IMR-90 (cell line): ENCODE results near the gene CTSS. TPM values are rescaled to one million over a fixed set of nuclear protein-coding genes. Genes with fewer than 3 reads are reported as not detected.

ENCODE experiments used
- ATAC-seq: fragments of 200-7000 bp; cut with Tn5 transposase; 2 replicates; pipeline ENCODE4 v1.9.1; 2020; ENCODE audit warnings: low read depth, mild to moderate bottlenecking, moderate library complexity
- BruUV-seq: library from RNA; stranded (reverse); fragments of 400-500 nt; replicated peaks from 2 replicates; lab custom pipeline; 2021; lab: Mats Ljungman, UMichigan
- CTCF ChIA-PET: fragments of 300-600 bp; formaldehyde crosslinking; extraction: SDS; loops from one replicate; lab custom pipeline; 2021; ENCODE audit warnings: antibody characterized with exemption; lab: Yijun Ruan, JAX
- POLR2A ChIA-PET: fragments of 300-600 bp; sonication (Branson Sonifier 250); formaldehyde crosslinking; loops from one replicate; lab custom pipeline; 2022; ENCODE audit warnings: antibody characterized with exemption; ENCODE audit not compliant: unreplicated experiment; lab: Charles Lee
- DNase-seq: peaks from one replicate; pipeline ENCODE4 v3.0.0; 2013
- H2AFZ ChIP-seq: replicated peaks from 2 replicates; pipeline ENCODE3; 2013; ENCODE audit warnings: low read length, mild to moderate bottlenecking; ENCODE audit not compliant: poor library complexity
- H2AK5ac ChIP-seq: 2 replicates; pipeline ENCODE4 v1.6.1; 2013; ENCODE audit warnings: low read depth, low read length, inconsistent platforms
- H2AK9ac ChIP-seq: replicated peaks from 2 replicates; pipeline ENCODE3; 2013; ENCODE audit warnings: mild to moderate bottlenecking, low read depth, low read length, moderate library complexity; ENCODE audit not compliant: poor library complexity
- H2BK120ac ChIP-seq: 2 replicates; pipeline ENCODE4 v1.6.1; 2013; ENCODE audit warnings: low read depth, low read length, inconsistent platforms
- H2BK15ac ChIP-seq: 3 replicates; pipeline ENCODE4 v1.6.1; 2013; ENCODE audit warnings: low read depth, low read length, inconsistent platforms
- H2BK20ac ChIP-seq: 2 replicates; pipeline ENCODE4 v1.6.1; 2013; ENCODE audit warnings: low read depth, mild to moderate bottlenecking, inconsistent platforms, low read length, moderate library complexity
- H2BK5ac ChIP-seq: 2 replicates; pipeline ENCODE4 v1.6.1; 2013; ENCODE audit warnings: mild to moderate bottlenecking, low read depth, low read length, inconsistent platforms; ENCODE audit not compliant: poor library complexity, severe bottlenecking
- H3K14ac ChIP-seq: replicated peaks from 2 replicates; pipeline ENCODE4 v1.6.1; 2013; ENCODE audit warnings: low read depth, low read length, inconsistent platforms
- H3K18ac ChIP-seq: 2 replicates; pipeline ENCODE4 v1.6.1; 2013; ENCODE audit warnings: low read depth, low read length, control low read depth
- H3K23ac ChIP-seq: 2 replicates; pipeline ENCODE4 v1.6.1; 2013; ENCODE audit warnings: low read depth, low read length, inconsistent platforms
- H3K27ac ChIP-seq: 2 replicates; pipeline ENCODE4 v1.5.1; 2013; ENCODE audit warnings: mild to moderate bottlenecking, control low read depth, low read length; ENCODE audit not compliant: insufficient read depth
- H3K27me3 ChIP-seq: 2 replicates; pipeline ENCODE4 v1.6.1; 2013; ENCODE audit warnings: low read length; ENCODE audit not compliant: control insufficient read depth, insufficient read depth
- H3K36me3 ChIP-seq: 2 replicates; pipeline ENCODE4 v1.6.1; 2013; ENCODE audit warnings: low read length, mixed read lengths; ENCODE audit not compliant: control insufficient read depth, insufficient read depth
- H3K4ac ChIP-seq: 2 replicates; pipeline ENCODE4 v1.6.1; 2013; ENCODE audit warnings: low read depth, low read length, inconsistent platforms
- H3K4me1 ChIP-seq: 2 replicates; pipeline ENCODE4 v1.6.1; 2013; ENCODE audit warnings: low read length, mixed read lengths; ENCODE audit not compliant: control insufficient read depth, insufficient read depth
- H3K4me2 ChIP-seq: 2 replicates; pipeline ENCODE4 v1.6.1; 2013; ENCODE audit warnings: low read depth, mild to moderate bottlenecking, control low read depth, low read length, moderate library complexity
- H3K4me3 ChIP-seq: 2 replicates; pipeline ENCODE4 v1.5.1; 2013; ENCODE audit warnings: low read depth, mild to moderate bottlenecking, control low read depth, low read length, moderate library complexity; ENCODE audit not compliant: insufficient read depth
- H3K56ac ChIP-seq: 2 replicates; pipeline ENCODE4 v1.6.1; 2013; ENCODE audit warnings: low read length, inconsistent platforms; ENCODE audit not compliant: insufficient read depth; ENCODE audit errors: extremely low read depth
- H3K79me1 ChIP-seq, 2 experiments: 2 replicates each; pipeline ENCODE4 v1.6.1; 2013; ENCODE audit warnings: low read length in 2 of 2, inconsistent platforms in 1 of 2, low read depth in 1 of 2
- H3K9ac ChIP-seq: 2 replicates; pipeline ENCODE4 v1.6.1; 2013; ENCODE audit warnings: low read depth, low read length, control low read depth
- H3K9me1 ChIP-seq: 2 replicates; pipeline ENCODE4 v1.6.1; 2013; ENCODE audit warnings: low read length, inconsistent platforms; ENCODE audit not compliant: insufficient read depth
- H3K9me3 ChIP-seq: 2 replicates; pipeline ENCODE4 v1.6.1; 2013; ENCODE audit warnings: low read length; ENCODE audit not compliant: control insufficient read depth, insufficient read depth
- H4K20me1 ChIP-seq: 2 replicates; pipeline ENCODE4 v1.6.1; 2013; ENCODE audit warnings: low read length, inconsistent platforms; ENCODE audit not compliant: insufficient read depth
- H4K5ac ChIP-seq: 2 replicates; pipeline ENCODE4 v1.6.1; 2013; ENCODE audit warnings: mild to moderate bottlenecking, low read depth, low read length, control low read depth
- H4K8ac ChIP-seq, 2 experiments: 2 replicates each; pipeline ENCODE4 v1.6.1; 2013; ENCODE audit warnings: low read depth in 2 of 2, low read length in 2 of 2, control low read depth in 1 of 2, inconsistent platforms in 1 of 2
- H4K91ac ChIP-seq: 2 replicates; pipeline ENCODE4 v1.6.1; 2013; ENCODE audit warnings: low read depth, low read length, inconsistent platforms; ENCODE audit not compliant: insufficient read depth
- BHLHE40 ChIP-seq: fragments of 150-350 bp; IDR thresholded peaks from 2 replicates; pipeline ENCODE4 v1.6.1; 2016; ENCODE audit warnings: mild to moderate bottlenecking, low read depth, low read length
- FOS ChIP-seq: fragments of 150-350 bp; IDR thresholded peaks from 2 replicates; pipeline ENCODE4 v1.6.1; 2016; ENCODE audit warnings: low read depth, low read length
- MAFK ChIP-seq: IDR thresholded peaks from 2 replicates; pipeline ENCODE4 v1.6.1; 2012; ENCODE audit warnings: low read depth, low read length, improper control_type of control experiment
- NFE2L2 ChIP-seq: fragments of 150-350 bp; IDR thresholded peaks from 2 replicates; pipeline ENCODE4 v1.6.1; 2016; ENCODE audit warnings: low read depth, mild to moderate bottlenecking, low read length
- SMC3 ChIP-seq: fragments of 150-350 bp; IDR thresholded peaks from 2 replicates; pipeline ENCODE4 v1.6.1; 2016; ENCODE audit warnings: low read depth, mild to moderate bottlenecking, antibody characterized with exemption, low read length, moderate library complexity
- WGBS, 2 experiments: methylation state at CpG; one replicate each; pipeline versions ENCODE4 v1.1.5 to v1.1.7; 2013; ENCODE audit warnings: missing lambda C conversion rate in 2 of 2; ENCODE audit not compliant: insufficient read length in 1 of 2; ENCODE audit errors: extremely low coverage in 2 of 2; 5-methylcytosine and 5-hydroxymethylcytosine counted together
- dilution Hi-C: fragments of 300-500 bp; cut with HindIII; formaldehyde crosslinking; loops from one replicate; pipeline ENCODE4 v1.14.3; 2018; ENCODE audit warnings: low sequenced_read_pairs; ENCODE audit not compliant: unreplicated experiment
- in situ Hi-C: fragments of 300-500 bp; cut with MboI; formaldehyde crosslinking; loops from 3 replicates; pipeline ENCODE4 v1.14.3; 2019; ENCODE audit warnings: low sequenced_read_pairs, inconsistent platforms, mixed read lengths
- intact Hi-C: fragments of 100-400 bp; cut with micrococcal nuclease; formaldehyde crosslinking; loops from 2 replicates; pipeline ENCODE4 v1.10.0; 2022
- polyA plus RNA-seq, 3 experiments: library from polyadenylated mRNA; depleted of rRNA; stranded (reverse); fragments of >200 nt; gene quantifications; 2 replicates each; pipeline ENCODE4 v1.2.3, GENCODE V29; 2012; ENCODE audit warnings: low replicate concordance in 1 of 3
- total RNA-seq: library from RNA; depleted of rRNA; stranded (reverse); fragments of >200 nt; gene quantifications from 2 replicates; pipeline ENCODE4 v1.2.3, GENCODE V29; 2012
- TF ChIP-seq, protein P1 (sequence below): fragments of 150-350 bp; IDR thresholded peaks from 2 replicates; pipeline ENCODE4 v1.6.1; 2017; ENCODE audit warnings: mild to moderate bottlenecking, antibody characterized with exemption, low read length, low read depth
- TF ChIP-seq, protein P2 (sequence below): fragments of 150-350 bp; IDR thresholded peaks from 2 replicates; pipeline ENCODE4 v1.6.1; 2016; ENCODE audit warnings: low read depth, mild to moderate bottlenecking, low read length, moderate library complexity, borderline replicate concordance

CTSS gene
- total and polyA plus RNA-seq, 2 of the 4 experiments (the other 2 are of a cell fraction): 0.18 to 0.48 TPM

DNA sequence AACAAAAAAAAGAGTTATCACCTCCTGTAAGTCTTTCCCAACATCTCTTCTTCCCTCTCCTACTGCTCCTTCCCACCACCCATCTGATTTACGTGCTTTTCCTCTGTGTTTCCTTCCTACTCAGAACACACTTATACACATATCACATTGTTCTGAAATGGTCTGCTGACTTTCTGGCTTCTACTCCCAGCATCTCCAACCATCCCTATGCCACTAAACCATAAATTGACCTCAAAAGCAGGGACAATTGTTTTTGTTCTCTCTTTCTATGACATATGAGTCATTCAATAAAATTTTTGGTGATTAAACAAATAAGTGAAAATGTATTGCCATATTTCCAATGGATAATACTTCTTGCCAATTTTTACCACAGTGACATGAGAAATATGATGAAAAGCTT is 76.8 kb downstream of the CTSS start:
- Histone ChIP-seq H4K5ac (no peak overlapping the region), H3K9ac (no peak overlapping the region), H3K36me3 (peaks cover 11% of the 10 kb centered on the region; the same call in 1 of the 2 replicates), H3K9me1 (peaks cover 3% of the 10 kb centered on the region; the same call in 1 of the 2 replicates), H2BK5ac (no peak overlapping the region), H3K9me3 (no peaks in the 10 kb centered on the region), H3K4me2 (no peak overlapping the region), H2AFZ (no peak overlapping the region), H3K4me3 (no peak overlapping the region), H4K8ac (no peak overlapping the region), H2AK5ac (no peak overlapping the region), H3K27me3 (no peaks in the 10 kb centered on the region), H2AK9ac (no peak overlapping the region), H3K27ac (no peak overlapping the region), H3K18ac (no peak overlapping the region), H3K4ac (no peak overlapping the region), H3K14ac (peak overlapping the region; percentile 44; the same call in 1 of the 2 replicates), H2BK20ac (no peak overlapping the region), H3K79me1 (peaks cover 2 to 9% of the 10 kb centered on the region in 2 experiments; a peak in 3 of 4 replicates), H3K56ac (no peak overlapping the region), H2BK120ac (no peak overlapping the region), H3K4me1 (no peaks in the 10 kb centered on the region), H2BK15ac (no peak overlapping the region; the same call in 2 of the 3 replicates), H4K20me1 (no peaks in the 10 kb centered on the region), H3K23ac (no peak overlapping the region), H4K91ac (no peak overlapping the region)
- dilution Hi-C loops: no loop called here
- ChIA-PET POLR2A (no interaction called here), CTCF (no interaction called here)
- intact Hi-C loops: no loop called here
- no peak for DNase-seq
- 100% methylated on average over 1 of the region's 1 CpG; no CpG with 5 or more reads in 1 of the 2 experiments for WGBS, 2 experiments
- BruUV-seq: no TSS peak
- no peak for ATAC-seq
- TF ChIP-seq FOS (no peak), BHLHE40 (no peak), SMC3 (no peak), MAFK (no peak), NFE2L2 (no peak)
- TF ChIP-seq, protein P1, sequence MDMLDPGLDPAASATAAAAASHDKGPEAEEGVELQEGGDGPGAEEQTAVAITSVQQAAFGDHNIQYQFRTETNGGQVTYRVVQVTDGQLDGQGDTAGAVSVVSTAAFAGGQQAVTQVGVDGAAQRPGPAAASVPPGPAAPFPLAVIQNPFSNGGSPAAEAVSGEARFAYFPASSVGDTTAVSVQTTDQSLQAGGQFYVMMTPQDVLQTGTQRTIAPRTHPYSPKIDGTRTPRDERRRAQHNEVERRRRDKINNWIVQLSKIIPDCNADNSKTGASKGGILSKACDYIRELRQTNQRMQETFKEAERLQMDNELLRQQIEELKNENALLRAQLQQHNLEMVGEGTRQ: no peak
- TF ChIP-seq, protein P2, sequence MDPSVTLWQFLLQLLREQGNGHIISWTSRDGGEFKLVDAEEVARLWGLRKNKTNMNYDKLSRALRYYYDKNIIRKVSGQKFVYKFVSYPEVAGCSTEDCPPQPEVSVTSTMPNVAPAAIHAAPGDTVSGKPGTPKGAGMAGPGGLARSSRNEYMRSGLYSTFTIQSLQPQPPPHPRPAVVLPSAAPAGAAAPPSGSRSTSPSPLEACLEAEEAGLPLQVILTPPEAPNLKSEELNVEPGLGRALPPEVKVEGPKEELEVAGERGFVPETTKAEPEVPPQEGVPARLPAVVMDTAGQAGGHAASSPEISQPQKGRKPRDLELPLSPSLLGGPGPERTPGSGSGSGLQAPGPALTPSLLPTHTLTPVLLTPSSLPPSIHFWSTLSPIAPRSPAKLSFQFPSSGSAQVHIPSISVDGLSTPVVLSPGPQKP: no peak
- in situ Hi-C loops: no loop called here
